SU-DHL-6 (cell line): Measurements from ENCODE around the gene RASSF4.

Source experiments
- H2AFZ ChIP-seq: fragments of 200-600 bp; sonication (generic); 2 replicates; pipeline ENCODE4 v1.6.1; 2014; ENCODE audit warnings: low read depth, mild to moderate bottlenecking, moderate library complexity, mixed read lengths, antibody characterized with exemption, low read length; ENCODE audit not compliant: severe bottlenecking
- H3F3A ChIP-seq: fragments of 200-600 bp; shearing (Covaris generic); 2 replicates; pipeline ENCODE4 v1.6.0; 2016; ENCODE audit warnings: antibody characterized with exemption, mild to moderate bottlenecking; ENCODE audit not compliant: insufficient read depth
- H3K27ac ChIP-seq: fragments of 200-600 bp; sonication (generic); 2 replicates; pipeline ENCODE4 v1.5.1; 2016; ENCODE audit warnings: low read depth, mild to moderate bottlenecking, low read length, moderate library complexity, mixed read lengths
- H3K27me3 ChIP-seq: fragments of 200-600 bp; sonication (generic), shearing (Covaris generic); 2 replicates; pipeline ENCODE4 v1.6.0; 2014; ENCODE audit warnings: mild to moderate bottlenecking, low read length
- H3K36me3 ChIP-seq: fragments of 200-600 bp; sonication (generic); 2 replicates; pipeline ENCODE4 v1.6.1; 2014; ENCODE audit warnings: mild to moderate bottlenecking, low read length, mixed read lengths
- H3K4me2 ChIP-seq: fragments of 300-600, 200-600 bp; shearing (Covaris generic), sonication (generic); 2 replicates; pipeline ENCODE4 v1.6.0; 2014; ENCODE audit warnings: low read length, low read depth, mild to moderate bottlenecking; ENCODE audit not compliant: poor library complexity, severe bottlenecking
- H3K4me3 ChIP-seq: fragments of 200-600 bp; sonication (generic); 2 replicates; pipeline ENCODE4 v1.5.1; 2014; ENCODE audit warnings: antibody characterized with exemption, low read length, mild to moderate bottlenecking, mixed read lengths; ENCODE audit not compliant: insufficient read depth, poor library complexity, severe bottlenecking
- H3K79me2 ChIP-seq: fragments of 200-600 bp; sonication (generic); 2 replicates; pipeline ENCODE4 v1.6.1; 2014; ENCODE audit warnings: mild to moderate bottlenecking, low read length, moderate library complexity; ENCODE audit not compliant: insufficient read depth
- H3K9ac ChIP-seq: fragments of 200-600 bp; sonication (generic); 2 replicates; pipeline ENCODE4 v1.7.0; 2014; ENCODE audit warnings: mild to moderate bottlenecking, low read length
- H3K9me2 ChIP-seq: fragments of 200-600 bp; sonication (generic); replicated peaks from 2 replicates; pipeline ENCODE4 v1.6.1; 2014; ENCODE audit warnings: low read length; ENCODE audit not compliant: insufficient read depth
- H3K9me3 ChIP-seq: fragments of 200-600 bp; sonication (generic); 2 replicates; pipeline ENCODE4 v1.6.1; 2014; ENCODE audit warnings: low read length, mixed read lengths; ENCODE audit not compliant: insufficient read depth
- H4K20me1 ChIP-seq: fragments of 200-600 bp; sonication (generic); 2 replicates; pipeline ENCODE4 v1.6.1; 2014; ENCODE audit warnings: low read depth, mild to moderate bottlenecking, antibody characterized with exemption, low read length, moderate library complexity, mixed read lengths
- EZH2phosphoT487 ChIP-seq: fragments of 200-600 bp; sonication (generic), shearing (Covaris generic); conservative IDR thresholded peaks from 2 replicates; pipeline ENCODE4 v1.6.1; 2018; ENCODE audit warnings: mild to moderate bottlenecking, antibody characterized with exemption, low read length, moderate library complexity, mixed read lengths
- TF ChIP-seq, protein P1 (sequence below): fragments of 200-600 bp; sonication (generic); IDR thresholded peaks from one replicate; pipeline ENCODE4 v1.5.1; 2017; ENCODE audit warnings: antibody characterized with exemption, mild to moderate bottlenecking, low read length, moderate library complexity; ENCODE audit not compliant: insufficient read depth, poor library complexity, severe bottlenecking

RASSF4 gene

DNA sequence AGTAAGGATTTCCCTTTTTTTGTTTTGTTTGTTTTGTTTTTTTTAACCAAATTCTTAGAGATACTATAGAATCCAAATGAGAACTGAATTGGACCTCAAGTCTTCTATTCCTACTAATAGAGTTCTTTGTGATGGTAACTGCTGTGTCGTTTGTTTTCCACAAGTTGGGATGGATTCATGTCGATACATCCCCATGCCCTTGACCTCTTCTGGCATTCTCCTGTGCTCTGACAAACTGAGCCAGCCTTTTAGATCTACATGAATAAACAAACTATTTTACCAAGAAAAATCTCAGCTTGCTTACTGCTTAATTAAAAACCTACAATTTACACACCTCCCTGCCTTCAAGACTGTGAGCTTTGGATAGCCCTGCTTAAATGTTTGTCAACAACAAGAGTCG lies 45.1 kb downstream of the RASSF4 start:
- TF ChIP-seq, protein P1, sequence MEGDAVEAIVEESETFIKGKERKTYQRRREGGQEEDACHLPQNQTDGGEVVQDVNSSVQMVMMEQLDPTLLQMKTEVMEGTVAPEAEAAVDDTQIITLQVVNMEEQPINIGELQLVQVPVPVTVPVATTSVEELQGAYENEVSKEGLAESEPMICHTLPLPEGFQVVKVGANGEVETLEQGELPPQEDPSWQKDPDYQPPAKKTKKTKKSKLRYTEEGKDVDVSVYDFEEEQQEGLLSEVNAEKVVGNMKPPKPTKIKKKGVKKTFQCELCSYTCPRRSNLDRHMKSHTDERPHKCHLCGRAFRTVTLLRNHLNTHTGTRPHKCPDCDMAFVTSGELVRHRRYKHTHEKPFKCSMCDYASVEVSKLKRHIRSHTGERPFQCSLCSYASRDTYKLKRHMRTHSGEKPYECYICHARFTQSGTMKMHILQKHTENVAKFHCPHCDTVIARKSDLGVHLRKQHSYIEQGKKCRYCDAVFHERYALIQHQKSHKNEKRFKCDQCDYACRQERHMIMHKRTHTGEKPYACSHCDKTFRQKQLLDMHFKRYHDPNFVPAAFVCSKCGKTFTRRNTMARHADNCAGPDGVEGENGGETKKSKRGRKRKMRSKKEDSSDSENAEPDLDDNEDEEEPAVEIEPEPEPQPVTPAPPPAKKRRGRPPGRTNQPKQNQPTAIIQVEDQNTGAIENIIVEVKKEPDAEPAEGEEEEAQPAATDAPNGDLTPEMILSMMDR: no peak
- no peak for TF ChIP-seq EZH2phosphoT487
- Histone ChIP-seq H3K4me2 (no peak overlapping the region), H3K9me3 (no peaks in the 10 kb centered on the region), H3F3A (0 out of 2 replicates have a peak, but pooled peaks cover 3% of the 10 kb centered on the region), H4K20me1 (peaks cover 19% of the 10 kb centered on the region), H3K9ac (no peak overlapping the region), H3K79me2 (peaks cover 22% of the 10 kb centered on the region), H3K4me3 (no peak overlapping the region), H2AFZ (no peak overlapping the region), H3K9me2 (no peaks in the 10 kb centered on the region), H3K27ac (no peak overlapping the region), H3K36me3 (peaks cover 17% of the 10 kb centered on the region; the same call in 1 of the 2 replicates), H3K27me3 (no peaks in the 10 kb centered on the region)

DNA sequence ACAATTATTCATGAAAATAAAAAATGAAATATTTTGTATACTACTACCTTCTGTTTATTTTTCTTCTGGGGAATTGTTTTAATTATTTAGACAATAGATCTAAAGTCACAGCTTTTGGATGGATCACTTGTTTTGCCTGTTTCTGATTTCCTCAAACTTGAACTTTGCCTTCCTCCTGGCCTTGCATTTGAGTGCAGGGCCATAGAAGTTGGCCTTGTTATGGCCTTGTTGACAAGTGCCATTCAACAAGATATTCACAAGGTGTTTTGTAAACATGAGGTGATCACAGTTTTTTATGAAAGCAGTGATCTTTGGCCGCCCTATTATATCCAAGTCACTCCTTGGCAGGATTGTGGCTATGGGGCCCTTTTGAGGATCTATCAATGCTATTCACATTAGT lies 45.7 kb downstream of the RASSF4 start:
- Histone ChIP-seq H3K79me2 (peaks cover 22% of the 10 kb centered on the region), H3F3A (0 out of 2 replicates have a peak, but pooled peaks cover 3% of the 10 kb centered on the region), H3K36me3 (peaks cover 17% of the 10 kb centered on the region; the same call in 1 of the 2 replicates), H4K20me1 (peaks cover 19% of the 10 kb centered on the region), H3K9me2 (no peaks in the 10 kb centered on the region), H3K27me3 (no peaks in the 10 kb centered on the region), H2AFZ (no peak overlapping the region), H3K4me2 (no peak overlapping the region), H3K9me3 (no peaks in the 10 kb centered on the region), H3K27ac (no peak overlapping the region), H3K9ac (no peak overlapping the region), H3K4me3 (no peak overlapping the region)
- no peak for TF ChIP-seq EZH2phosphoT487
- TF ChIP-seq, protein P1: no peak

DNA sequence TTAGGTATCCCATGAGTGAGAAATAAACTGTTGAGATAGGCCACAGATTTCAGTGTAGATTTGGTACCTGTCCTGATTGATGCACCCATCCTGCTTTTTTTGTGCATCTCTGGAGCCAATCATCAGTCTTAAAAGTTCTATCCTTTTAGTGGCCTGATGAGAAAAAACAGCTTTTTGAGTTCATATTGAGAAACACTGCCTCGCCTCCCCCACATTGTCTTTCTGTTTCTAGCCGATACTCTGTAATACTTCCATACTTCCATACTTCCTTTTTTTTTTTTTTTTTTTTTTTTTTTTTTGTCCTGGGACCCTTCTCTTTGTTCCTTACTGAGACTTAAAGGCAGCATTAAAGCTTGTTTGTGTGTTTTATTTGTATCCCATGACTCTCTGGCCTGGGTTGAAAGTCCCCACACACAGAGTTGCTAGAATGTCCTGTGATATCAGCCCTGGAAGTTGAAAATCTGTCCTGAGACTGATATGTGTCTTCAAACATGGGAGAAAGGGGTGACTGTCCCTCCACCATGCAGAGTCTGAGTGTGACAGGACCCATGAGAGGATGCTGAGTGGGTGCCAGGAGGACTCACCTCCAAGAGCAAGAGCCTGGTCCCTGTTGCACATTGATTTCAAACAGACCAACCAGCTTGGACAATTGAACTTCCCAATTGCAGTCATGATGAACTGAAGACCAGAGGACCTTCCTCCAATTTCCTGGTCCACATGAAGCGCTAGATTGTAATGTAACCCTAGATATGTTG lies 46.9 kb downstream of the RASSF4 start:
- Histone ChIP-seq H2AFZ (no peak overlapping the region), H3K9ac (no peak overlapping the region), H3K79me2 (peaks cover 18% of the 10 kb centered on the region), H3K36me3 (peaks cover 17% of the 10 kb centered on the region; the same call in 1 of the 2 replicates), H3K27me3 (no peaks in the 10 kb centered on the region), H3K9me2 (no peaks in the 10 kb centered on the region), H4K20me1 (peaks cover 19% of the 10 kb centered on the region), H3K9me3 (no peaks in the 10 kb centered on the region), H3K27ac (no peak overlapping the region), H3F3A (0 out of 2 replicates have a peak, but pooled peaks cover 3% of the 10 kb centered on the region), H3K4me3 (no peak overlapping the region), H3K4me2 (no peak overlapping the region)
- TF ChIP-seq, protein P1: no peak
- no peak for TF ChIP-seq EZH2phosphoT487
